HG03139 (cell line): Measurements from ENCODE around the gene EIF4G1.

Experiments
- ATAC-seq: cut with Tn5 transposase; IDR thresholded peaks from one replicate; pipeline ENCODE4 v1.9.1; 2021; ENCODE audit not compliant: unreplicated experiment

Gene EIF4G1

DNA sequence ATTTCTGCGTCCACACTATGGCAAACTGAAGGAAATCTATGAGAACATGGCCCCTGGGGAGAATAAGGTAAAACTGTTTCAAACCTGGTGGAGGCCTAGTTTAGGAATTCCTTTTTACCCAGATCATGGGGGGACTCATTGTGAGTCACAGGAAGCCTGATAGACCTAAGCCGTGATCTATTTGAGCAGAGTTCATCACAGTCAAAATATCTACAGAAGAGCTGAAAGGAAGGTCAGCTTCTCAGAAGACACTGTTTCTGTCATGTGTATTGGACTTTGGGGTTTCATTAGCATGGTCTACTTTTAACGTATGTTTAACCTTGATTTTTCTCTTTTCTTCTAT is 14.1 kb upstream of the EIF4G1 start:
- ATAC-seq = no peak

DNA sequence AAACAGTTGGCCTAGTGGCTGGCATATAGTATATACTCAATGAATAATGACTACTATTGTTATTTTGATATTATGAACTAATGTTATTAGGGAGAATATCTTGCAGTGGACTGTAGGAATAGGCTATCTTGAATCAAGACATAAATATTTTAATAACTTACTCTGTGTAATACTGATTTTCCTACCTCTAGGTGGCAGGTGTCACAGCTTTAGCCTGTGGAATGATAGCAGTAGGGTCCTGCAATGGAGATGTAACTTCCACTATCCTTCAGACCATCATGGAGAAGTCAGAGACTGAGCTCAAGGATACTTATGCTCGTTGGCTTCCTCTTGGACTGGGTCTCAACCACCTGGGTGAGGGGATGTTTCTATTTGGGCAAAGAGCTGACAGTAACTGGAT is 8.8 kb upstream of the EIF4G1 start:
- no peak for ATAC-seq

DNA sequence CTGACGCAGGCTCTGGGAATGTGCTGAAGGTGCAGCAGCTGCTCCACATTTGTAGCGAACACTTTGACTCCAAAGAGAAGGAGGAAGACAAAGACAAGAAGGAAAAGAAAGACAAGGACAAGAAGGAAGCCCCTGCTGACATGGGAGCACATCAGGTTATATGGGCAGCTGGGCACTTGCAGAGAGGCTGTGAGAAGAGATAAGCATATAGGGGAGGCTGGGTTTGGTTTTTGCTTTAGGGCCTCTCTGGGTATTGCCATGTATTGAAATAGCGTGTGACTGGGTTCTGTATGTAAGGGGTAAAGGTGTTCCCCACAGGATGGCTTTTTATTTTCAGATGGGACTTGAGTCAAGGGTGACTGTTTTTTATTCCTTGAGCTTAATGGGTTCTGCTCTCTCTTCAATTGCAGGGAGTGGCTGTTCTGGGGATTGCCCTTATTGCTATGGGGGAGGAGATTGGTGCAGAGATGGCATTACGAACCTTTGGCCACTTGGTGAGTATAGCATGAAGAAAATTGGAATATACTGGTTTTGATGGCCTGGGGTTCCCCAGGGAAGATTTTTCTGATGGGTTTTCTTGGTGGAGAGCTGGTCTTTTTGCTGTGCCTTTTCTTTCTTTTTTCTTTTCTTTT is 7.9 kb upstream of the EIF4G1 start:
- no peak for ATAC-seq

DNA sequence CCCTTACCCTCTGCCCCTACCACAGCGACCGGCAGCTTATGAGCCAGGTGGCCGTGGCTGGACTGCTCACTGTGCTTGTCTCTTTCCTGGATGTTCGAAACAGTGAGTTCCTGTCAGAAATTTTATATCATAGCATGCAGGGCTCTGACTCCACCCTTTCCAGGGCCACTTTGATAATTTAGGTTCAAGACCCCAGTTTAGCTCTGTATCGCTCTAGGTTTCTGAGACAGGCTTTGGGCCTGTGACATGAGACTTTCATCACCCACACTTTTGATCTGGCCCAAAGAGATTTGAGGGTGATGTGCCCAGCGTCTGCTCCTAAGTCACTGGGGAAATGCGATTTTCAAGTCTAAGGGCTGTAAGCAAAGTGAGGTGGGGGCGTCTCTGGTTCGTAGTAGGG is 6.5 kb upstream of the EIF4G1 start:
- no peak for ATAC-seq

DNA sequence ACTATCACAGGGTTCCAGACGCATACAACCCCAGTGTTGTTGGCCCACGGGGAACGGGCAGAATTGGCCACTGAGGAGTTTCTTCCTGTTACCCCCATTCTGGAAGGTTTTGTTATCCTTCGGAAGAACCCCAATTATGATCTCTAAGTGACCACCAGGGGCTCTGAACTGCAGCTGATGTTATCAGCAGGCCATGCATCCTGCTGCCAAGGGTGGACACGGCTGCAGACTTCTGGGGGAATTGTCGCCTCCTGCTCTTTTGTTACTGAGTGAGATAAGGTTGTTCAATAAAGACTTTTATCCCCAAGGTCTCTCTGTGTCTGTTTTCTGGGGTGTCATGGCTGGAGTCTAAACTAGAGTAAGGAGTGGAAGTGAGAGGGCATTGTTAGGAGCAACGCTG is 5.7 kb upstream of the EIF4G1 start:
- no peak for ATAC-seq

DNA sequence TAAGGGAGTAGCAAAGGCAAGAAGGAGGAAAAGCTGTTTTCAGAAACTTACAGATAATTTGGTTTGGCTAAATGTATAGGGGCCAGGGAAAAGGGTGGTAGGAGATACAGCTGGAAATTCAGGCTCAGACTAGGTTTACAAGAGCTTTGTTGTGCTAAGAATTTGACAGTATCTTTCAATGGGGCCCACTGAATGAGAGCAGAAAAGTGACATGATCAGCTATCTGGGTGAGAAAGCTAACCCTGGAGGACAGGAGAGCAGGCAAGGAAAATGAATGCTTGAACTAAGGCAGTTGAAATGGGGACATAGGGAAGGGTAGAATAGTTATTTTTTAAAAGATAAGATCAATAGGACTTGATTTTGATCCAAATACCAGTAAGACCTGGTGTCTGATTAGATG is 2.8 kb upstream of the EIF4G1 start:
- no peak for ATAC-seq

DNA sequence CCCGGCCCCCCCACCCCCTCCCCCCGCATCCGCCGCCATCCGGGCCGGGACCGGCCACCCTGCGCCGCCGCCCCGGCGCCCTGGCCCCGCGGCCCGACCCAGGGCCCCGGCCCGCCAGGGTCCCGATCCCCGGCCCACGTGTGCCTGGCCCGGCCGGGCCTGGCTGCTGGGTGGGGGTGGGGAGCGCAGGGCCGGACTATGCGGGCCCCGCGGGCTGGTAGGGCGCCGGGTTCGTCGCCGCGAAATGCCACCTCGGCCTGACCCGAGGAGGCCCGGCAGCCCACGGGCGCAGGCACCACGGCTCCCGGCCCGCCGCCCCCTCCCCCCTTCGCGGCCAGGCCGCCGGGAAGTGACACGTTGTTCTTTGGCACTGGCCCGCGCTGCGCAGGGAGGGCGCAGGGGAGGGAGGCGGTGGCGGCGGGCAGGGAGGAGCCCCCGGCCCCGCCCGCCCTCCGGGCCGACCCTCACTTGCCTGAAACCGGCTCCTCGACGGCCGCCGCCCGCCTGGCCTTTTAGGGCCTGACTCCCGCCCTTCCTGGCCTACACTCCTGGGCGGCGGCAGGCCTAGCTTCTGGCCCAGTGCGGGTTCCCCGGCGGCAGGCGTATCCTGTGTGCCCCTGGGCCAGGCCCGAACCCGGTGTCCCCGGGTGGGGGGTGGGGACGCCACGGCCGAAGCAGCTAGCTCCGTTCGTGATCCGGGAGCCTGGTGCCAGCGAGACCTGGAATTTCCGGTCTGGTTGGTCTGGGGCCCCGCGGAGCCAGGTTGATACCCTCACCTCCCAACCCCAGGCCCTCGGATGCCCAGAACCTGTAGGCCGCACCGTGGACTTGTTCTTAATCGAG is 515 bp downstream of the EIF4G1 start:
- peak; percentile 34 for ATAC-seq

DNA sequence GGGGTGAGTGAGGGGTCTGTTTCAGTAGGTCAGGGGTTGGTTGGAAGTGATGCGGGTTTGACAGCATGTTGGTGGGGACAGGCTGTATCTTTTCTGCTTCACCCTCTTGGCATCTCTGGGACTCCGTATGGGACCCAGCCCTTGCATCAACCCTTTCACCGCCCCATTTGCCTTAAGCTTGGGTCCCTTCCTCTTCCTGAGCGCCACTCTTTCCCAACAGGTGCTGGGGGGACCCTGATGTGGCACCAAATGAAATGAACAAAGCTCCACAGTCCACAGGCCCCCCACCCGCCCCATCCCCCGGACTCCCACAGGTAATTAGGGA is 1.1 kb downstream of the EIF4G1 start:
- ATAC-seq = no peak

DNA sequence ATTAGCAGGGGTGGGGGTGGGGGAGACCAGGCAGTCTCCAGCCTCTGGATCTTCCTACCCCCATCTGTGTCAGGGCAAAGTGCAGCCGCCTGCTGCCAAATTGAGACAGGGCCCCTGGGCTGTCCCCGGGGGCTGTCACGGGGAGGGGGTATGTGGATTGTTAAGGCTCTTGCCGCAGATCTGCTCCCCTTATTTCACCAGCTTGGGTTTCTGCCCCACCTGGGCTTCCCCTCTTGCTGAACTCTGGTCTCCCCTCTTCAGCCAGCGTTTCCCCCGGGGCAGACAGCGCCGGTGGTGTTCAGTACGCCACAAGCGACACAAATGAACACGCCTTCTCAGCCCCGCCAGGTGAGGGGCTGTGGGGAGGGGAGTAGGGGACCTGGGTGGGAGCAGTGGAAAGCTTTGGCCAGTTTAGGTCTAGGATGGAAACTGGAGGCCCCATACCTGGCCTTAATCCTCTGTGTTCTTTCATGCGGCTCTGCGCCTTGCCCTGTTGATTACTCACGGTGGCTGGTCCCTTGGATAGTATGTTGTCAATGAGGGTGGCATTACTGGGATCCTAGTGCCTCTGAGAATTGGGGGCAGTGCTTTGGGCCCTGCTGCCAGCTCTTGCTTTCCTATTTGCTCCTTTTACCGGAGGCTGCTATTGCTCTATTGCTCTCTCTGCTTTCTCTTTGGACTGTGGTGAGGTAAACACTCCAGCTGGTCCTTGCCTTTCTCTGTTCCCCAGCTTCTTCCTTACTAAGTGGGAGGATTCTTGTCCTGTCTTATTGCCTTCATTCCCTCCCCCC is 1.7 kb downstream of the EIF4G1 start:
- no peak for ATAC-seq

DNA sequence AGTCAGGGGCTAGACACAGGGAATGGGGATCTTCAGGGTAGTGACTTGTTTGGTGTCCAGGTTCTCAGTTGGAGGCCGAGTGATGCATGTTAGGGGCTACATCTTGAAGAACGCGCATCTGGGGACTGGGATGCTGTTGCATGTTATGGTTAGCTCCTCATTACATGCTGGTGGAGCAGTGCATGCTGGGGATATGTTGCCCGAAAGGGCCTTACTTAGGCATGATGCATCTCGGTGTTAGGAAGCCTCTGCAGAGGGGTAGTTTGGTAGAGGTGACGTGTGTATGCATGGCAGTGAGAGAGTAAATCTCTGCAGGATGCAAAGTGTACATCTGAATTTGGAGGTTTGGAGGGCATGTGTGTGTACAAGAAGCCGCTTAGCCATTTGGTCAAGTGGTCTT is 2.4 kb downstream of the EIF4G1 start:
- ATAC-seq = no peak

DNA sequence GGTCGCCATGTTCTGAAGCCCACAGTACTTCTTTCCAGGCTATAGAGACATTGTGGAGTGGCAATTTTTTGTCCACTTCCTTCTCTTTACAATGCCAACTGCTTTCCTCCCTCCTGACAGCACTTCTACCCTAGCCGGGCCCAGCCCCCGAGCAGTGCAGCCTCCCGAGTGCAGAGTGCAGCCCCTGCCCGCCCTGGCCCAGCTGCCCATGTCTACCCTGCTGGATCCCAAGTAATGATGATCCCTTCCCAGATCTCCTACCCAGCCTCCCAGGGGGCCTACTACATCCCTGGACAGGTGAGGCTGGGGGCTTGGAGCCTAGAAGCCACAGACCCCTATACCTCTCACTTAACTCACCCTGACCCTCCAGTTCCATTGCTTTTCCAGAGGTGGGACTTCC is 2.8 kb downstream of the EIF4G1 start:
- no peak for ATAC-seq

DNA sequence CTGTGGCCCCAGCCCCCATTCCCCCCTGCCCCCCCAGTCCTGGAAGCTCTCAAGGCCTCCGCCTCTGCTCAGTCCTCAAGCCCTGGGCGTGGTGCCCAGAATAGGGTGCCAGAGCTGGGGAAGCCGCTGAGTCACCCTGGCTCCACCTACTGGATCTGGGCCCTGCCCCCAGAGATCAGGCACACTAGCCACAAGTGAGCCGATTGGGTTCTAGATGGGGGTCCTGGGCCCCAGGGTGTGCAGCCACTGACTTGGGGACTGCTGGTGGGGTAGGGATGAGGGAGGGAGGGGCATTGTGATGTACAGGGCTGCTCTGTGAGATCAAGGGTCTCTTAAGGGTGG is 5.7 kb downstream of the EIF4G1 start:
- no peak for ATAC-seq

DNA sequence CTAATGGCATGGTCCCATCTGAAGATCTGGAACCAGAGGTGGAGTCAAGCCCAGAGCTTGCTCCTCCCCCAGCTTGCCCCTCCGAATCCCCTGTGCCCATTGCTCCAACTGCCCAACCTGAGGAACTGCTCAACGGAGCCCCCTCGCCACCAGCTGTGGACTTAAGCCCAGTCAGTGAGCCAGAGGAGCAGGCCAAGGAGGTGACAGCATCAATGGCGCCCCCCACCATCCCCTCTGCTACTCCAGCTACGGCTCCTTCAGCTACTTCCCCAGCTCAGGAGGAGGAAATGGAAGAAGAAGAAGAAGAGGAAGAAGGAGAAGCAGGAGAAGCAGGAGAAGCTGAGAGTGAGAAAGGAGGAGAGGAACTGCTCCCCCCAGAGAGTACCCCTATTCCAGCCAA is 7.3 kb downstream of the EIF4G1 start:
- no peak for ATAC-seq

DNA sequence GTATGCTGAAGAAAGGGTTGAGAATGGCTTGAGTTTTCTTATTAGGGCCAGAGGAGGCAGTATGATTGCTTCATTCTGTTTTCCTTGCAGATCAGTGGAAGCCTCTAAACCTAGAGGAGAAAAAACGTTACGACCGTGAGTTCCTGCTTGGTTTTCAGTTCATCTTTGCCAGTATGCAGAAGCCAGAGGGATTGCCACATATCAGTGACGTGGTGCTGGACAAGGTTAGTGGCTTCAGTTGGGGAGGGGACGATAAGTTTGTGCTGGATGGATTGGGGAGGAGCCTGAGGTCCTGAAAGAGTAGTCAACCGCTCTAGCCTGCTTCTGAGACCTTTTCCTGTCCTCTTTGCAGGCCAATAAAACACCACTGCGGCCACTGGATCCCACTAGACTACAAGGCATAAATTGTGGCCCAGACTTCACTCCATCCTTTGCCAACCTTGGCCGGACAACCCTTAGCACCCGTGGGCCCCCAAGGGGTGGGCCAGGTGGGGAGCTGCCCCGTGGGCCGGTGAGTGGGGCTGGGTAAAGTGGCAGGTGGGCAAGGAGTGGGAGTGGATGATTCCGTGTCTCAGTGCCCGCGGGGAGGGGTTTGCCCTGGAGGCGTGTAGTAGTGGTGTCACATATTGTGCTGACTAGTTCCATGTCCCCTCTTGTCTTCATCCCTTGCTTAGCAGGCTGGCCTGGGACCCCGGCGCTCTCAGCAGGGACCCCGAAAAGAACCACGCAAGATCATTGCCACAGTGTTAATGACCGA is 8.5 kb downstream of the EIF4G1 start:
- ATAC-seq = no peak

DNA sequence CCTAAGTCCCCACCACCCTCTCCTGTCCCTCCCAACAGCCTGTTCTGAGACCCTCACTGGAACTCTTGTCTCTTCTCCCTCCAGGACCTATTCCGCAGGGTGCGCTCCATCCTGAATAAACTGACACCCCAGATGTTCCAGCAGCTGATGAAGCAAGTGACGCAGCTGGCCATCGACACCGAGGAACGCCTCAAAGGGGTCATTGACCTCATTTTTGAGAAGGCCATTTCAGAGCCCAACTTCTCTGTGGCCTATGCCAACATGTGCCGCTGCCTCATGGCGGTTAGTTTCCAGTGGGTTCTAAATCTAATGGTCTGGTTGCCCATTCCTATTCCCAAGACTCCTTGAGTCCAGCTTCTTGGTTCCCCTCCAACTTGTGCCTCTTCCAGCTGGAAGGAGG is 9.3 kb downstream of the EIF4G1 start:
- ATAC-seq = no peak

DNA sequence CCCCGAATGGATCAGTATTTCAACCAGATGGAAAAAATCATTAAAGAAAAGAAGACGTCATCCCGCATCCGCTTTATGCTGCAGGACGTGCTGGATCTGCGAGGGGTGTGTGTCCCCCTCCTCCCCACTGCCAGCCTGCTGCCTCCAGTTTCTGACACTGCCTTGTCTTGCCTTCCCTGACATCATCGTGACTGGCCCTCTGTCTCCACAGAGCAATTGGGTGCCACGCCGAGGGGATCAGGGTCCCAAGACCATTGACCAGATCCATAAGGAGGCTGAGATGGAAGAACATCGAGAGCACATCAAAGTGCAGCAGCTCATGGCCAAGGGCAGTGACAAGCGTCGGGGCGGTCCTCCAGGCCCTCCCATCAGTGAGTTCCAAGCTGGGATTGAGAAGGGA is 10.9 kb downstream of the EIF4G1 start:
- ATAC-seq = no peak

DNA sequence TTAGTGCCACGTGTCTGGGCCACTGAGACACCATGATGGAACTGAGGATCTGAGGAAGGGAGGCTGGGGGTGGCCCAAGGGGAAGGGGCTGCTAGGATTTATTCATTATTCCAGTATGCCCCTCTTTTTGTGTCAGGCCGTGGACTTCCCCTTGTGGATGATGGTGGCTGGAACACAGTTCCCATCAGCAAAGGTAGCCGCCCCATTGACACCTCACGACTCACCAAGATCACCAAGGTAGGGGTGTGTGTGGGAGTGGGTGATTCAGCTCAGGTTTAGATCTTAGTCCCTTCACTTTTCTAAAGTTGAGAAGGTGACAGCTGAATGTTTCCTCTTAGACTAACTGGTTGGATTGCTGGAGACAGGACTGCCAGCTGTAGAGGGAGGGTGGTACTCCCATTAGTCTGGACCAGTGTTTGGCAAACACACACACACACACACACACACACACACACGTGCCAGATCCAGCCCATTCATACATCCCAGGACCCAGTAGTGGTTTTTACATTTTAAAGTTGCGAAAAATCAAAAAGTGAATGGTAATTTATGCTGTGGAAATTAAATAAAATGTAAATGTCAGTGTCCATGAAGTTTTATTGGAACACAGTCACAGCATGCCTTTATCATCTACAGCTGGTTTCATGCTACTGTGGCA is 11.4 kb downstream of the EIF4G1 start:
- no peak for ATAC-seq

DNA sequence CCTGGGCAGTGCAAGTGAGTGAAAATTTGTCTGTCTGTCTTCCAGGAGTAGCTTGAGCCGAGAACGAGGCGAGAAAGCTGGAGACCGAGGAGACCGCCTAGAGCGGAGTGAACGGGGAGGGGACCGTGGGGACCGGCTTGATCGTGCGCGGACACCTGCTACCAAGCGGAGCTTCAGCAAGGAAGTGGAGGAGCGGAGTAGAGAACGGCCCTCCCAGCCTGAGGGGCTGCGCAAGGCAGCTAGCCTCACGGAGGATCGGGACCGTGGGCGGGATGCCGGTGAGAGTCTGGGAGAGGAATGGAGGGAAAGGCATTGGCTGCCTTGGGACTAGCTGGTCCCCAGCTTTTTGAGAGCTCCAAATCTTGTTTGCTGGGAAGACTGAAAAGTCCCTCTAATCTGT is 12.8 kb downstream of the EIF4G1 start:
- ATAC-seq = no peak

DNA sequence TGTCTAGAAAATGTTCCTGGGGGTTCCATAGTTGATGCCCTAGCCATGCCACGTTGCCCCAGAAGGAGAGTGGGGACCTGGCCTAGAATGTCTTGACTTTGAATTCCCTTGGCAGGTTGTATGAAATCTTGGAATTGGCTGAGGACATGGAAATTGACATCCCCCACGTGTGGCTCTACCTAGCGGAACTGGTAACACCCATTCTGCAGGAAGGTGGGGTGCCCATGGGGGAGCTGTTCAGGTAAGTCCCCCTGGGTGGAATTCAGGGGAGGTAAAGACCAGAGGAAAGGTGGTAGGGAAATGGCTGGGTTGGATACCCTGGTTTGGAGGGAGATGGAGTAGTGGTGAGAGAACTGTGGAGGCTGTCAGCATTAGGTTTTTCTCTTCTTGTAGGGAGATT is 14.1 kb downstream of the EIF4G1 start:
- no peak for ATAC-seq

DNA sequence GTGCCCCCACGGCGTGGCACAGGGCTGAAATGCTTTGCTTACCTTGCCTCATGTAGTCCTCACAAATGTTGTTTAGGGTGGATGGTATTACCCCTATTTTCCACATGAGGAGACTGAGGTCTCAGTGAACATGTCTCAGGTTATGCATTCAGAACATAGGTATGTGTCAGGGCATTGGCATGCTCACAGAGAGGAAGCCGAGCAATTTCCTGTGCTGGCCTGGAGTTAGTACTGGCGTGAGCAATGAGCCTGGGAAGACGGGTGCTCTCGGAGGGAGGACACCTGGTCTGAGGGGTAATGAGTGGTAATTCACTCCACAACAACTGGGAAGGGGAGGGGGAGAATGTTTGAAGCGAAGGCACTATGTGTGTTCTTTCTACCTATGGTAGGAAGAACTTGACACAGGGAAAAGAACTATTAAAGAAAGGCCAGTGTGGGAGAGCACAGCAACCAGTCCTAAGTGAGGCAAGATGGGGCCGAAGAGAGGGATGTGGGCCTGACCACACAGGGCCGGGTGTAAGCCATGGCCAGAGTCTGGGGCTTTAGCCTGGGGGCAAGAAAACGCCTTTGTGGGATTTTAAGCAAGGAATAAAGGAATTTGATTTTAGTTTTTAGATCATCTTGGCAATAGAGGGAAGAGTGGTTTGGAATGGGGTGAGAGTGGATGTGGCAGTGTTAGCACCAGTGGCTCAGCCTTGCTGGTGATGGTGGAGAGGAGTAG is 18.1 kb downstream of the EIF4G1 start:
- no peak for ATAC-seq

DNA sequence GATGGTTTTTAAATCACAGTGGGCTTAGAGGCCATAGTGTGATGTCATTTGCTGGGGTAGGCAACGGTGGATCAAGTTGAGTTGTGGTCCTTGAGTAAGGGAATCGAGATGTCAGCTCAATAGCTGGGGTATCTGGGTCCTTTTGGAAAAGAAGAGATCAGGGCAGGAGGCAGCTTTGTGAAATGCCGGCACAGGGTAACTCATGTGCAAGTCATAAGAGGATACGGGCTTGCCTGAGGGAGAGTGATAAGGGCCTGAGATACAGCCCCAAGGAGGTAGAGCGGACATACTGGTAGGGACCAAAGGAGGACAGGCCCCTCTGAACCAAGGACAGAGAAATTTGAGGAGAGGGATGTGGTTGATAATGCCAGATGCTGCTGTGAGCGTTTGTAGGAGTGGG is 18.8 kb downstream of the EIF4G1 start:
- ATAC-seq = no peak
